Body of pancreas (tissue), 4 donors: Measurements from ENCODE around the gene GSS.

ENCODE experiments used
- POLR2A ChIP-seq, 3 donors: fragments of 450-650 bp; IDR thresholded peaks; one replicate each; pipeline ENCODE4 v1.6.1; 2016; ENCODE audit warnings: antibody characterized with exemption in 3 of 3, mild to moderate bottlenecking in 2 of 3
- TF ChIP-seq, protein P1 (sequence below), 7 experiments: fragments of 450-650 bp in 4 of 7; fragments of 200-600 bp in 3 of 7; sonication (generic) in 3 of 7; IDR thresholded peaks; one replicate each; pipeline ENCODE4 v1.5.1; 2016 to 2019; ENCODE audit warnings: antibody characterized with exemption in 7 of 7

DNA sequence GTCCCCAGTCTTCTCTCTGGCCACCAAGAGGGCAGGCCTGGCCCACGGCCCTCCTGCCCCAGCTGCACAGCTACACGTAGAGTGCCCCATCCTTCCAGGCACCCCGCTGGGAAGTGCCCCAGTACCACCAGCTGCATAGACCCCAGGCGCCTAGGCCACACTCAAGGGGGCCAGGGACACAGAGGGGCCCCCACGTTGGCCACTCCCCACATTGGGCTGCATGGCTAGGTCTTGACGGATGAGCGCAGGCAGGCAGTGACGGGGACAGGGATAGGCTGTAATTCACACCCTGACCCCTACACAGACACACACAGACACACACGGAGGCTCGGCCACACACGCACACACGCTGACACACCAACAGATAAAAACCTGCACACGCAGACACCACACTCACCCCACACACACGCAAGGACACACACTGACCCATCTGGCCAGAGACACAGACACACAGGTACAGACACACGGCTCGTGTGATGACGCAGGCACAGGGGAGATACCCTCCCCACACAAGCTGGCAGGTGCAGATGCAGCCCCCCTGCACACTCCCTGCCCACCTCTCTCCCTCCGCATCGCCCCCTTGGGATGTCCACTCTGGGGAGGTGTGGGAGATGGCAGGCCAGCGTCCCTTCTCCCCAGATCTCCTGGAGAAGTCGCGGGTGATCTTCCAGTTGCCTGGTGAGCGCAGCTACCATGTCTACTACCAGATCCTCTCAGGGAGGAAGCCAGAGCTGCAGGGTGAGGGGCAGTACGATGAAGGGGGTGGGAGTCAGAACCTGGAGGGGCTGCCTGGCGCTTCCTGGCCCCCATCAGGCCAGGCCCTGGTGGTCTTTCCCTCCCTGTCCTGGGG, 30.1 kb upstream of the GSS start:
- TF ChIP-seq, protein P1, sequence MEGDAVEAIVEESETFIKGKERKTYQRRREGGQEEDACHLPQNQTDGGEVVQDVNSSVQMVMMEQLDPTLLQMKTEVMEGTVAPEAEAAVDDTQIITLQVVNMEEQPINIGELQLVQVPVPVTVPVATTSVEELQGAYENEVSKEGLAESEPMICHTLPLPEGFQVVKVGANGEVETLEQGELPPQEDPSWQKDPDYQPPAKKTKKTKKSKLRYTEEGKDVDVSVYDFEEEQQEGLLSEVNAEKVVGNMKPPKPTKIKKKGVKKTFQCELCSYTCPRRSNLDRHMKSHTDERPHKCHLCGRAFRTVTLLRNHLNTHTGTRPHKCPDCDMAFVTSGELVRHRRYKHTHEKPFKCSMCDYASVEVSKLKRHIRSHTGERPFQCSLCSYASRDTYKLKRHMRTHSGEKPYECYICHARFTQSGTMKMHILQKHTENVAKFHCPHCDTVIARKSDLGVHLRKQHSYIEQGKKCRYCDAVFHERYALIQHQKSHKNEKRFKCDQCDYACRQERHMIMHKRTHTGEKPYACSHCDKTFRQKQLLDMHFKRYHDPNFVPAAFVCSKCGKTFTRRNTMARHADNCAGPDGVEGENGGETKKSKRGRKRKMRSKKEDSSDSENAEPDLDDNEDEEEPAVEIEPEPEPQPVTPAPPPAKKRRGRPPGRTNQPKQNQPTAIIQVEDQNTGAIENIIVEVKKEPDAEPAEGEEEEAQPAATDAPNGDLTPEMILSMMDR (IDR thresholded peaks at IDR 0.05), result no peak
- no peak for TF ChIP-seq POLR2A (IDR thresholded peaks at IDR 0.05)
